CD14-positive monocyte (primary cell): ENCODE measurements around the gene BCAS4. TPM values are rescaled to one million over a fixed set of nuclear protein-coding genes. Genes with fewer than 3 reads are reported as not detected.

Source experiments
- DNase-seq, 3 donors: peaks; one replicate each; pipeline ENCODE4 v3.0.0-alpha.2; 2011 to 2022
- H2AFZ ChIP-seq: 2 replicates; pipeline ENCODE4 v1.6.0; 2012; ENCODE audit warnings: mild to moderate bottlenecking, low read depth, low read length, inconsistent platforms; ENCODE audit not compliant: insufficient read depth, poor library complexity, severe bottlenecking
- H3K27ac ChIP-seq, 2 donors: 1 replicate in 1 of 2; 2 replicates in 1 of 2; pipeline ENCODE4 v1.5.1; 2012 to 2013; ENCODE audit warnings: low read length in 2 of 2, control low read depth in 1 of 2, inconsistent platforms in 1 of 2, low read depth in 1 of 2, mild to moderate bottlenecking in 1 of 2
- H3K27me3 ChIP-seq, 2 donors: one replicate each; pipeline versions ENCODE4 v1.6.0 to v1.6.1; 2011 to 2013; ENCODE audit warnings: low read length in 2 of 2; ENCODE audit not compliant: control insufficient read depth in 2 of 2, insufficient read depth in 2 of 2
- H3K36me3 ChIP-seq, 2 donors: replicated peaks in 1 of 2; 1 replicate in 1 of 2; 2 replicates in 1 of 2; pipeline versions ENCODE4 v1.5.1 to v1.6.1; 2012 to 2013; ENCODE audit warnings: low read length in 2 of 2, control low read depth in 1 of 2, inconsistent platforms in 1 of 2, mild to moderate bottlenecking in 1 of 2; ENCODE audit not compliant: insufficient read depth in 2 of 2, control insufficient read depth in 1 of 2
- H3K4me1 ChIP-seq, 2 donors: 1 replicate in 1 of 2; 2 replicates in 1 of 2; pipeline versions ENCODE4 v1.5.1 to v1.6.1; 2012 to 2013; ENCODE audit warnings: low read length in 2 of 2, control low read depth in 1 of 2, inconsistent platforms in 1 of 2, mild to moderate bottlenecking in 1 of 2, moderate library complexity in 1 of 2; ENCODE audit not compliant: insufficient read depth in 2 of 2, control insufficient read depth in 1 of 2
- H3K4me2 ChIP-seq: replicated peaks from 2 replicates; pipeline ENCODE3; 2012; ENCODE audit warnings: low read length, moderate library complexity, mild to moderate bottlenecking; ENCODE audit not compliant: poor library complexity, severe bottlenecking; ENCODE audit errors: extremely low read depth
- H3K4me3 ChIP-seq, 3 experiments: fragments of 200-600 bp in 1 of 3; sonication (generic) in 1 of 3; replicated peaks in 1 of 3; 1 replicate in 2 of 3; 2 replicates in 1 of 3; pipeline ENCODE4 v1.5.1; 2011 to 2013; ENCODE audit warnings: low read length in 3 of 3, mild to moderate bottlenecking in 3 of 3, control low read depth in 2 of 3, low read depth in 2 of 3, inconsistent platforms in 1 of 3, moderate library complexity in 1 of 3
- H3K79me2 ChIP-seq: 2 replicates; pipeline ENCODE4 v1.6.0; 2012; ENCODE audit warnings: mild to moderate bottlenecking, control low read depth, inconsistent platforms, low read length, moderate library complexity; ENCODE audit not compliant: insufficient read depth
- H3K9ac ChIP-seq: 2 replicates; pipeline ENCODE4 v1.6.0; 2017; ENCODE audit warnings: low read length, mild to moderate bottlenecking; ENCODE audit not compliant: insufficient read depth, poor library complexity, severe bottlenecking
- H3K9me3 ChIP-seq, 2 donors: replicated peaks in 1 of 2; 1 replicate in 1 of 2; 2 replicates in 1 of 2; pipeline versions ENCODE4 v1.5.1 to v1.6.1; 2012 to 2013; ENCODE audit warnings: low read length in 2 of 2, control low read depth in 1 of 2; ENCODE audit not compliant: control insufficient read depth in 1 of 2, insufficient read depth in 1 of 2
- H4K20me1 ChIP-seq: 2 replicates; pipeline ENCODE4 v1.6.0; 2012; ENCODE audit warnings: mild to moderate bottlenecking, low read length, control low read depth, moderate library complexity; ENCODE audit not compliant: insufficient read depth
- H3K27ac Mint-ChIP-seq, 7 donors: one replicate each; pipeline ENCODE4 v1.8.0; 2020; ENCODE audit warnings: mild to moderate bottlenecking in 7 of 7, mixed read lengths in 7 of 7, moderate library complexity in 6 of 7, inconsistent platforms in 2 of 7
- H3K27me3 Mint-ChIP-seq, 3 donors: one replicate each; pipeline ENCODE4 v1.8.0; 2021 to 2022; ENCODE audit warnings: low read depth in 3 of 3, mild to moderate bottlenecking in 3 of 3, mixed read lengths in 3 of 3, moderate library complexity in 3 of 3, inconsistent platforms in 1 of 3
- H3K36me3 Mint-ChIP-seq, 2 donors: one replicate each; pipeline ENCODE4 v1.8.0; 2020; ENCODE audit warnings: mixed read lengths in 2 of 2, inconsistent platforms in 1 of 2, mild to moderate bottlenecking in 1 of 2
- H3K4me1 Mint-ChIP-seq: one replicate; pipeline ENCODE4 v1.8.0; 2020; ENCODE audit warnings: mild to moderate bottlenecking, mixed read lengths
- H3K4me3 Mint-ChIP-seq, 2 donors: one replicate each; pipeline ENCODE4 v1.8.0; 2020; ENCODE audit warnings: mild to moderate bottlenecking in 2 of 2, mixed read lengths in 2 of 2, moderate library complexity in 1 of 2
- H3K9me3 Mint-ChIP-seq, 7 donors: one replicate each; pipeline ENCODE4 v1.8.0; 2020 to 2022; ENCODE audit warnings: mixed read lengths in 7 of 7, mild to moderate bottlenecking in 6 of 7, moderate library complexity in 6 of 7, inconsistent platforms in 2 of 7
- whole genome bisulfite sequencing: methylation state at CpG from one replicate; pipeline ENCODE4 v1.1.5; 2013; ENCODE audit warnings: missing lambda C conversion rate; ENCODE audit not compliant: insufficient coverage; 5-methylcytosine and 5-hydroxymethylcytosine counted together
- intact Hi-C, 2 donors: fragments of 100-400 bp; cut with micrococcal nuclease; formaldehyde crosslinking; loops; one replicate each; pipeline versions ENCODE4 v1.15.0 to v1.15.1; 2023
- polyA plus RNA-seq, 3 donors: library from polyadenylated mRNA; depleted of rRNA in 1 of 3; unstranded in 2 of 3; stranded (reverse) in 1 of 3; fragments of 300-500 nt in 2 of 3; fragments of >200 nt in 1 of 3; fragmentation: Illumina TruSeq in 2 of 3; gene quantifications; 1 replicate in 2 of 3; 2 replicates in 1 of 3; pipeline ENCODE4 v1.2.3, GENCODE V29; 2012 to 2021
- TF ChIP-seq, protein P1 (sequence below): fragments of 200-600 bp; IDR thresholded peaks from one replicate; pipeline ENCODE4 v1.8.0; 2022; ENCODE audit warnings: antibody characterized with exemption, mild to moderate bottlenecking

The BCAS4 gene
- polyA plus RNA-seq, 3 donors, result 0.16 to 1.0 (median 0.69) TPM

DNA sequence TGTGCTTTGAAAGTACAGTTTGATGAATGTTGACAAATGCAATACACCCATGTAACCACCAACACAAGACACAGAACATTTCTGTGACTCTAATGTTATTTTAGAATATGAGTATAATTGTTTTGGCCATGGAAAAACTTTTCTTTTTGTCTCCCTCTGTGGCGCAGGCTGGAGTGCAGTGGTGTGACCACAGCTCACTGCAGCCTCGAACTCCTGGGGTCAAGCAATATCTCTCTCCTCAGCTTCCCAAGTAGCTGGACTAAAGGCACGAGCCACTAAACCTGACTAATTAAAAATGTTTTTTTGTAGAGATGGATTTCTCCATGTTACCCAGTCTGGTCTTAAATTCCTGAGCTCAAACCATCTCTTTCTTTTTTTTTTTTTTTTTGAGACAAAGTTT, 20.3 kb upstream of the BCAS4 start:
- no peaks in the 10 kb centered on the region for H3K36me3 ChIP-seq
- no peaks in the 10 kb centered on the region for H3K9me3 ChIP-seq
- no peaks in the 10 kb centered on the region for H4K20me1 ChIP-seq
- H3K27me3 ChIP-seq, result no peaks in the 10 kb centered on the region
- H2AFZ ChIP-seq, result no peak overlapping the region
- H3K4me3 Mint-ChIP-seq, result no peak overlapping the region
- H3K4me1 Mint-ChIP-seq, result no peaks in the 10 kb centered on the region
- H3K4me2 ChIP-seq, result no peak overlapping the region
- no peak overlapping the region for H3K27ac Mint-ChIP-seq
- H3K27me3 Mint-ChIP-seq, result peaks cover 5 to 6% (median 6%) of the 10 kb centered on the region in 3 donors
- TF ChIP-seq, protein P1, sequence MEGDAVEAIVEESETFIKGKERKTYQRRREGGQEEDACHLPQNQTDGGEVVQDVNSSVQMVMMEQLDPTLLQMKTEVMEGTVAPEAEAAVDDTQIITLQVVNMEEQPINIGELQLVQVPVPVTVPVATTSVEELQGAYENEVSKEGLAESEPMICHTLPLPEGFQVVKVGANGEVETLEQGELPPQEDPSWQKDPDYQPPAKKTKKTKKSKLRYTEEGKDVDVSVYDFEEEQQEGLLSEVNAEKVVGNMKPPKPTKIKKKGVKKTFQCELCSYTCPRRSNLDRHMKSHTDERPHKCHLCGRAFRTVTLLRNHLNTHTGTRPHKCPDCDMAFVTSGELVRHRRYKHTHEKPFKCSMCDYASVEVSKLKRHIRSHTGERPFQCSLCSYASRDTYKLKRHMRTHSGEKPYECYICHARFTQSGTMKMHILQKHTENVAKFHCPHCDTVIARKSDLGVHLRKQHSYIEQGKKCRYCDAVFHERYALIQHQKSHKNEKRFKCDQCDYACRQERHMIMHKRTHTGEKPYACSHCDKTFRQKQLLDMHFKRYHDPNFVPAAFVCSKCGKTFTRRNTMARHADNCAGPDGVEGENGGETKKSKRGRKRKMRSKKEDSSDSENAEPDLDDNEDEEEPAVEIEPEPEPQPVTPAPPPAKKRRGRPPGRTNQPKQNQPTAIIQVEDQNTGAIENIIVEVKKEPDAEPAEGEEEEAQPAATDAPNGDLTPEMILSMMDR, result no peak
- H3K9me3 Mint-ChIP-seq, result no peaks in the 10 kb centered on the region
- H3K4me1 ChIP-seq, result no peaks in the 10 kb centered on the region
- H3K36me3 Mint-ChIP-seq, result no peaks in the 10 kb centered on the region
- DNase-seq, result no peak
- no peak overlapping the region for H3K9ac ChIP-seq
- H3K4me3 ChIP-seq, result no peak overlapping the region
- no peak overlapping the region for H3K27ac ChIP-seq
- 90% methylated on average over 2 of the region's 3 CpGs for WGBS
- intact Hi-C loops, result no loop called here
- no peaks in the 10 kb centered on the region for H3K79me2 ChIP-seq

DNA sequence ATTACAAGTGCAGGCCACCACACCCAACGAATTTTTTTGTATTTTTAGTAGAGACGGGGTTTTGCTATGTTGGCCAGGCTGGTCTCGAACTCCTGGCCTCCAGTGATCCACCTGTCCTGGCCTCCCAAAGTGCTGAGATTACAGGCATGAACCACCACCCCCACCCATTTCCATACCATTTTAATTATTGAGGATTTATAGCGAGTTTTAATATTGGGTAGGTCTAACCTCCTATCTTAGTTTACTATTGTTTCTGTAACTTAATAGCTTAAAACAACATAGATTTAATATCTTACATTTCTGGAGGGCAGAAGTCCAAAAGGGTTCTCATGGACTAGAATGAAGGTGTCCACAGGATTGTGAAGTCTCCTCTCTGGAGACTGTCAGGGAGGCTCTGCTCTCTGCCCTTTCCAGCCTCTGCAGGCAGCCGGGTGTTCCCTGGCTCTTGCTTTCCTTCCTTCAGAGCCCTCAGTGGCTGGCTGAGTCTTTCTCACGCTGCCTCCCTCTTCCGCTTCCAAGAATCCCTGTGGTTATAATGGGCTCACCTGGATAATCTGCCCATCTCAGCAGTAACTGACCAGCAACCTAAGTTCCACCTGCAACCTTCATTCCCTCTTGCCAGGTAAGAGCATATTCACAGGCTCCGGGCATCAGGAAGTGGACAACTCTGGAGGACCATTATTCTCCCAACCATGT, 18.6 kb upstream of the BCAS4 start:
- Mint-ChIP-seq H3K27ac (no peak overlapping the region), H3K4me1 (no peaks in the 10 kb centered on the region)

More for the DNA sequence above, 18.6 kb upstream of the BCAS4 start:
- Histone ChIP-seq H3K9ac (no peak overlapping the region), H2AFZ (no peak overlapping the region), H3K27me3 (no peaks in the 10 kb centered on the region), H3K9me3 (no peaks in the 10 kb centered on the region), H3K79me2 (no peaks in the 10 kb centered on the region), H4K20me1 (no peaks in the 10 kb centered on the region), H3K4me3 (no peak overlapping the region), H3K4me2 (no peak overlapping the region), H3K36me3 (no peaks in the 10 kb centered on the region), H3K27ac (no peak overlapping the region), H3K4me1 (no peaks in the 10 kb centered on the region)
- 86% methylated on average over 2 of the region's 8 CpGs for WGBS
- Mint-ChIP-seq H3K4me3 (no peak overlapping the region), H3K27me3 (peaks cover 5 to 8% (median 6%) of the 10 kb centered on the region in 3 donors), H3K36me3 (no peaks in the 10 kb centered on the region), H3K9me3 (no peaks in the 10 kb centered on the region)
- TF ChIP-seq, protein P1, result no peak
- intact Hi-C loops, result no loop called here
- DNase-seq, result no peak
